ENCODE measurements around the gene NAT16. TPM values are rescaled to one million over a fixed set of nuclear protein-coding genes. Genes with fewer than 3 reads are reported as not detected.

NAT16 gene
- total and polyA plus RNA-seq, 2 experiments from 2014 or later: 0.21 to 0.31 TPM

DNA sequence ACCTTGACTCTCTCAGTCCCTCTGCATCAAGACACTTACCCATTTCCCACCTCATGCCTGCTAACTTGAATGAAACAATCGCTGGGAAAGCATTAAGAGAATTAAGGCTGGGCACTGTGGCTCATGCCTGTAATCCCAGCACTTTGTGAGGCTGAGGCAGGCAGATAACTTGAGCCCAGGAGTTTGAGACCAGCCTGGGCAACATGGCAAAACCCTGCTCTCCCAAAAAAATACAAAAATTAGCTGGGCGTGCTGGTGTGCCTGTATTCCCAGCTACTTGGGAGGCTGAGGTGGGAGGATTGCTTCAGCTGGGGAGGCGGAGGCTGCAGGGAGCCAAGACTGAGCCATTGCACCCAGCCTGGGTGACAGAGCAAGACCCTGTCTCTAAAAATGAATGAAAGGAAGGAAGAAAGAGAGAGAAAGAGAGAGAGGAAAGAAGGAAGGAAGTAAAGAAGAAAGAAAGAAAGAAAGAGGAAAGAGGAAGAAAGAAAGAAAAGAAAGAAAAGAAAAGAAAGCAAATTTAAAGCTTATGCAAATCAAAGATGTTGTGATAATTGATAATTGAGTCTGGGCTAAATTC, 52.5 kb downstream of the NAT16 start (continued):
- TF ChIP-seq CTCF (conservative IDR thresholded peaks at IDR 0.05; ENCODE audit: low read depth in 2 of 2): no peak

GRCh38 chr7:101126651-101127459, 53.2 kb downstream of the NAT16 start, which contains the start of gene SERPINE1:
Gene SERPINE1 (plus strand): TSS chr7:101127104. CDS start chr7:101128394, 1,290 bp downstream.
- Histone ChIP-seq H3F3A (replicated peaks; ENCODE audit: low read depth) (0 out of 2 replicates have a peak, but pooled peaks cover 6% of the 10 kb centered on the region), H3K27ac (ENCODE audit: low read depth) (no peak within 1 kb of the TSS), H3K9me2 (ENCODE audit: insufficient read depth) (no peaks in the 10 kb centered on the region), H3K79me2 (replicated peaks; ENCODE audit: insufficient read depth) (no peaks in the 10 kb centered on the region), H3K4me3 (peak within 1 kb of the TSS; percentile 37; the same call in 1 of the 2 replicates), H3K27me3 (ENCODE audit: insufficient read depth) (no peaks in the 10 kb centered on the region), H4K20me1 (replicated peaks; ENCODE audit: insufficient read depth) (no peaks in the 10 kb centered on the region), H3K4me1 (ENCODE audit: insufficient read depth) (peaks cover 37% of the 10 kb centered on the region; the same call in 1 of the 2 replicates), H2AFZ (peak within 1 kb of the TSS; percentile 93), H3K36me3 (ENCODE audit: insufficient read depth) (no peaks in the 10 kb centered on the region), H3K4me2 (peak within 1 kb of the TSS; percentile 65)
- TF ChIP-seq, protein P1, sequence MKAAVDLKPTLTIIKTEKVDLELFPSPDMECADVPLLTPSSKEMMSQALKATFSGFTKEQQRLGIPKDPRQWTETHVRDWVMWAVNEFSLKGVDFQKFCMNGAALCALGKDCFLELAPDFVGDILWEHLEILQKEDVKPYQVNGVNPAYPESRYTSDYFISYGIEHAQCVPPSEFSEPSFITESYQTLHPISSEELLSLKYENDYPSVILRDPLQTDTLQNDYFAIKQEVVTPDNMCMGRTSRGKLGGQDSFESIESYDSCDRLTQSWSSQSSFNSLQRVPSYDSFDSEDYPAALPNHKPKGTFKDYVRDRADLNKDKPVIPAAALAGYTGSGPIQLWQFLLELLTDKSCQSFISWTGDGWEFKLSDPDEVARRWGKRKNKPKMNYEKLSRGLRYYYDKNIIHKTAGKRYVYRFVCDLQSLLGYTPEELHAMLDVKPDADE (IDR thresholded peaks at IDR 0.05): no peak
- TF ChIP-seq EZH2 (IDR thresholded peaks at IDR 0.05; ENCODE audit: low read depth, unreplicated experiment) (no peak), NANOG (IDR thresholded peaks at IDR 0.05; ENCODE audit: borderline replicate concordance) (no peak), ZNF462 (CRISPR knock-in tag; IDR thresholded peaks at IDR 0.05) (no peak), REST (IDR thresholded peaks at IDR 0.05; ENCODE audit: unreplicated experiment) (no peak), CTCF (conservative IDR thresholded peaks at IDR 0.05; ENCODE audit: low read depth in 2 of 2) (peak; percentile 39 to 46)
- no peak within 1 kb of the TSS for H3K27ac Mint-ChIP-seq
- H3K36me3 Mint-ChIP-seq (ENCODE audit: low read depth): peaks cover 10% of the 10 kb centered on the region; the same call in 1 of the 3 replicates
- peak within 1 kb of the TSS; percentile 50 for H3K4me3 Mint-ChIP-seq
- peaks cover 21% of the 10 kb centered on the region for H3K27me3 Mint-ChIP-seq (ENCODE audit: insufficient read depth, low read depth, poor library complexity)
- H3K4me1 Mint-ChIP-seq: peaks cover 32% of the 10 kb centered on the region
- peaks cover 8% of the 10 kb centered on the region; the same call in 2 of the 3 replicates for H3K9me3 Mint-ChIP-seq
- peak; percentile 82 for DNase-seq (ENCODE audit: low spot score)
- ATAC-seq: peak; percentile 83
